Kidney (tissue), 14 donors: ENCODE data around the gene GRK6. TPM values are rescaled to one million over a fixed set of nuclear protein-coding genes. Genes with fewer than 3 reads are reported as not detected.

Source experiments
- DNase-seq, 5 donors: peaks; one replicate each; pipeline ENCODE4 v3.0.0-alpha.2; 2013 to 2020
- FAIRE-seq: peaks from 2 replicates; lab custom pipeline; 2012; peaks lifted over from hg19 to GRCh38; lab: Jason Lieb, UNC
- H3K27ac ChIP-seq, 2 donors: one replicate each; pipeline ENCODE4 v1.7.0; 2013; ENCODE audit warnings: low read depth in 2 of 2, low read length in 2 of 2, inconsistent platforms in 1 of 2
- H3K27me3 ChIP-seq: one replicate; pipeline ENCODE4 v1.7.1; 2013; ENCODE audit warnings: low read length, inconsistent platforms; ENCODE audit not compliant: control insufficient read depth, insufficient read depth
- H3K36me3 ChIP-seq, 3 donors: one replicate each; pipeline versions ENCODE4 v1.7.0 to v1.7.1; 2013; ENCODE audit warnings: low read length in 3 of 3, control low read depth in 1 of 3, inconsistent platforms in 1 of 3; ENCODE audit not compliant: insufficient read depth in 3 of 3, control insufficient read depth in 2 of 3
- H3K4me1 ChIP-seq, 3 donors: one replicate each; pipeline versions ENCODE4 v1.7.0 to v1.7.1; 2013; ENCODE audit warnings: low read length in 3 of 3, inconsistent platforms in 1 of 3, low read depth in 1 of 3; ENCODE audit not compliant: control insufficient read depth in 2 of 3, insufficient read depth in 2 of 3
- H3K4me3 ChIP-seq, 3 donors: one replicate each; pipeline versions ENCODE4 v1.7.0 to v1.8.1; 2013; ENCODE audit warnings: low read length in 3 of 3, control low read depth in 1 of 3, inconsistent platforms in 1 of 3
- H3K9ac ChIP-seq, 3 donors: one replicate each; pipeline versions ENCODE4 v1.7.0 to v1.7.1; 2013; ENCODE audit warnings: low read length in 3 of 3, control low read depth in 1 of 3, inconsistent platforms in 1 of 3
- H3K9me3 ChIP-seq, 3 donors: one replicate each; pipeline versions ENCODE4 v1.7.0 to v1.7.1; 2013; ENCODE audit warnings: low read length in 3 of 3, control low read depth in 1 of 3, inconsistent platforms in 1 of 3; ENCODE audit not compliant: control insufficient read depth in 2 of 3, insufficient read depth in 1 of 3
- CTCF ChIP-seq: IDR thresholded peaks from 3 replicates; pipeline ENCODE4 v1.5.1; 2012; ENCODE audit warnings: mild to moderate bottlenecking, moderate library complexity, borderline replicate concordance; ENCODE audit not compliant: insufficient read depth; ENCODE audit errors: extremely low read depth
- intact Hi-C: fragments of 100-400 bp; cut with DNase I; formaldehyde crosslinking; loops from one replicate; pipeline ENCODE4 v1.11.1; 2022
- polyA plus RNA-seq: library from polyadenylated mRNA; stranded (reverse); fragments of 350-450 nt; fragmentation: Illumina TruSeq; extraction: RNeasy Lipid Tissue Mini Kit (QIAGEN cat#74804); gene quantifications from one replicate; pipeline ENCODE4 v1.2.3, GENCODE V29; 2014; ENCODE audit warnings: low read depth, low replicate concordance; ENCODE audit not compliant: insufficient read depth
- total RNA-seq: library from RNA; stranded (reverse); fragmentation: NEBNext Ultra II Directional; extraction: Animal tissue kit (Norgen Biotek cat#: 25700); gene quantifications from one replicate; pipeline ENCODE4 v1.2.1, GENCODE V29; 2021
- donor health status: control.
- donor health status: control.
- donor health status: control.
- donor health status: control.
- donor health status: control.
- donor health status: DM: yes; HTN: yes; CAD: no.
- donor health status: Normal renal cell carcinoma (clear cell type).

GRK6 gene
- total and polyA plus RNA-seq, 2 donors from 2014 or later = 9.6 to 37.8 TPM

- H3K9ac ChIP-seq = no peak overlapping the region
- H3K27me3 ChIP-seq = no peaks in the 10 kb centered on the region
- TF ChIP-seq CTCF = no peak
- FAIRE-seq (no peak), DNase-seq (peak in 2 of 5 donors; percentile 27 to 42)
- peak overlapping the region in 1 of 3 donors; percentile 24 for H3K4me3 ChIP-seq
- intact Hi-C loops = no loop called here
- no peaks in the 10 kb centered on the region for H3K9me3 ChIP-seq
- peak overlapping the region in 1 of 2 donors; percentile 48 for H3K27ac ChIP-seq
- H3K4me1 ChIP-seq = peaks cover 0 to 19% (median 0%) of the 10 kb centered on the region in 3 donors
- H3K36me3 ChIP-seq = no peaks in the 10 kb centered on the region
Observed at GRCh38 chr5:177474002-177474476, 47.6 kb downstream of the GRK6 start.

GRCh38 chr5:177474846-177475562 is 48.5 kb downstream of the GRK6 start:
- FAIRE-seq = no peak
- Histone ChIP-seq H3K36me3 (no peaks in the 10 kb centered on the region), H3K9ac (no peak overlapping the region), H3K27ac (no peak overlapping the region), H3K9me3 (no peaks in the 10 kb centered on the region), H3K4me3 (no peak overlapping the region), H3K4me1 (peaks cover 0 to 15% (median 0%) of the 10 kb centered on the region in 3 donors), H3K27me3 (no peaks in the 10 kb centered on the region)
- no peak for TF ChIP-seq CTCF
- intact Hi-C loops = no loop called here
- no peak for DNase-seq

GRCh38 chr5:177475563-177476427 is 49.3 kb downstream of the GRK6 start:
- Histone ChIP-seq H3K4me3 (no peak overlapping the region), H3K27ac (no peak overlapping the region), H3K4me1 (peaks cover 0 to 9% (median 0%) of the 10 kb centered on the region in 3 donors), H3K36me3 (no peaks in the 10 kb centered on the region), H3K9me3 (no peaks in the 10 kb centered on the region), H3K27me3 (no peaks in the 10 kb centered on the region), H3K9ac (no peak overlapping the region)
- DNase-seq (no peak), FAIRE-seq (no peak)
- no peak for TF ChIP-seq CTCF
- intact Hi-C loops = no loop called here
